Activated CD4-positive, alpha-beta T cell treated with anti-CD3 and anti-CD28 coated beads, Interleukin-2, amount 10 ng/mL, durations not matched to agents 7 days and 5 days (primary cell): Measurements from ENCODE around the gene ATF6B. TPM values are rescaled to one million over a fixed set of nuclear protein-coding genes. Genes with fewer than 3 reads are reported as not detected.
A peak's percentile ranks its signal among the peaks of the same experiment; 100 is the strongest.
"Not testable (repeated sequence)": the region's sequence is repeated elsewhere in the genome, so short reads cannot be mapped to it uniquely, and the experiment has no call there.

Experiments
- CTCF ChIA-PET: fragments of 350-600 bp; sonication (Branson Sonifier 250); formaldehyde crosslinking; loops from one replicate; lab custom pipeline; 2021; ENCODE audit warnings: antibody characterized with exemption; lab: Charles Lee
- POLR2A ChIA-PET: fragments of 350-600 bp; sonication (Branson Sonifier 250); formaldehyde crosslinking; loops from one replicate; lab custom pipeline; 2021; ENCODE audit warnings: antibody characterized with exemption; lab: Charles Lee
- DNase-seq: peaks from one replicate; pipeline ENCODE4 v3.0.0-alpha.2; 2020
- H3K27ac Mint-ChIP-seq: one replicate; pipeline ENCODE4 v1.8.0; 2021; ENCODE audit warnings: mild to moderate bottlenecking, moderate library complexity, mixed read lengths
- H3K27me3 Mint-ChIP-seq: one replicate; pipeline ENCODE4 v1.8.0; 2021; ENCODE audit warnings: mixed read lengths
- H3K36me3 Mint-ChIP-seq: one replicate; pipeline ENCODE4 v1.8.0; 2021; ENCODE audit warnings: low read depth, mixed read lengths
- H3K4me1 Mint-ChIP-seq: one replicate; pipeline ENCODE4 v1.8.0; 2021; ENCODE audit warnings: mixed read lengths
- H3K4me3 Mint-ChIP-seq: one replicate; pipeline ENCODE4 v1.8.0; 2021; ENCODE audit warnings: mild to moderate bottlenecking, moderate library complexity, mixed read lengths
- H3K9me3 Mint-ChIP-seq: one replicate; pipeline ENCODE4 v1.8.0; 2021; ENCODE audit warnings: mixed read lengths
- total RNA-seq, 2 experiments: library from RNA; stranded (reverse); gene quantifications; one replicate each; pipeline ENCODE4 v1.2.3, GENCODE V29; 2021

The ATF6B gene
- total RNA-seq, 2 experiments from 2014 or later = 141 to 142 TPM

DNA sequence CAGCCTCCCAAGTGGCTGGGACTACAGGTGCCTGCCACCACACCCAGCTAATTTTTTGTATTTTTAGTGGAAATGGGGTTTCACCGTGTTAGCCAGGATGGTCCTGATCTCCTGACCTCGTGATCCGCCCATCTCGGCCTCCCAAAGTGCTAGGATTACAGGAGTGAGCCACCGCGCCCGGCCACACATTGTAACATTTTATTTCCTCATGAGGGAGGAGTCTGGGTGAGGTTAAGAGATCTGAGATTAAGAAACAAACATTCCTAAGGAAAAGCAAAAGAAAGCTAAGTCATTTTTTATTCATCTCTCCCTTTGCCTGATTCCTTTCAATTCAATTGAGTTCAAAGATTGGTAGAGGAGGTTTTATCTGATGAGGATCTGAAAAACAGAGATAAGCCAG, 16.2 kb upstream of the ATF6B start:
- CTCF ChIA-PET = interaction anchor here (0.5 kb wide), 1 partner anchor 1516 kb away, joined by 3 read pairs; no protein-coding TSS in a partner anchor

DNA sequence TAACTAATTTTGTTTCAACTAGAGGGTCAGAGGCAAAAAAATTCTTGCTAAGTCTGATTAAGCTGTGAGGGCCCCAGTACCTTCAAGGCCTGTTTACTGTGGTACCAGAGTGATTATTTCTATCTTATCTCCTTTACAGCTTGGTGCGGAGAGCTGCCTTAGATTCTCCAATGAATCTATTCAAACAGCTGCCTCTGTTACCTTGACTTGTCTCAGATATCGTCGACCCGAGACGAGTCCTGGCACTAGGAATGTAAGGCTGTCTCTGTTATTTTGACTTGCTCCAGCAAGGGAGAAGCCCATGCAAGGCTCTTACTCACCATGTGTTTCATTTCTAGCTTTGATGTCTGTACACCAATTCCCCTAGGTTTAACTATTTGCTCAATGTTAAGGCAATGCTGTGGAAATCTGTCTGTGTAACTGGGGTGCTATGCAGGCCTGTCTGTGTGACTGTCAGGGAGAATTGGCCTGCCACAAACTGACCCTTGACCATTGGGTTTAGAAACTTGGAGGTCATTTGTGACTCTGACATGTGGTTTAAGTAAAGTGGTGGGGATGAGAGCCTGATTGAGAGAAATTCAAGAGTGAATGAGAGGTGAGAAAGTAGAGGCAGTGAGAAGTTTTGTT, 12.5 kb upstream of the ATF6B start:
- H3K36me3 Mint-ChIP-seq = no peaks in the 10 kb centered on the region
- CTCF ChIA-PET = interaction anchor here (1.3 kb wide), 1 partner anchor 14 kb away, joined by 4 read pairs; no protein-coding TSS in a partner anchor
- no peaks in the 10 kb centered on the region for H3K4me1 Mint-ChIP-seq
- peaks cover 9% of the 10 kb centered on the region for H3K27me3 Mint-ChIP-seq
- H3K9me3 Mint-ChIP-seq = no peaks in the 10 kb centered on the region
- no peak for DNase-seq
- POLR2A ChIA-PET = interaction anchor here (0.6 kb wide), 1 partner anchor 12 kb away, joined by 3 read pairs; the partner anchor contains the start of gene ATF6B
- no peak overlapping the region for H3K4me3 Mint-ChIP-seq
- no peak overlapping the region for H3K27ac Mint-ChIP-seq

More for the DNA sequence above, 16.2 kb upstream of the ATF6B start:
- Mint-ChIP-seq H3K27me3 (peaks cover 39% of the 10 kb centered on the region), H3K4me1 (peaks cover 14% of the 10 kb centered on the region)
- H3K27ac Mint-ChIP-seq, H3K4me3 Mint-ChIP-seq, H3K9me3 Mint-ChIP-seq, H3K36me3 Mint-ChIP-seq, POLR2A ChIA-PET, DNase-seq: not testable (repeated sequence)

DNA sequence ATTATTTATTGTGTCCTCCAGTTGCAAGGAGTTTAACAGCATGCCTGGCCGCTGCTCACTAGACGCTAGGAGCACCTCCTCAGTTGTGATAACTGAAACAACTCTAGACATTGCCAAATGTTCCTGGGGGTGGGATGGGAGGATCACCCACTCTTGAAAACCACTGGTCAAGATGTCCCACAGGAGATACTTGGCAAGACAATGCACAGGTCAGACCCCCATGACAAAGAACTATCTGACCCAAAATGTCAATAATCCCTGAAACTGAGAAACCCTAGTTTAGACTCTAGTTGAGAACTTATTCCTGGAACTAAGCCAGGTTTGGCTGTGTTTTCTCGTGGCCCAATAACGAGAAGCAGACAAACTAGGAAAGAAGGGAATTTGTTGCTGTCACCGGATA, 11.5 kb upstream of the ATF6B start:
- ChIA-PET POLR2A (no interaction called here), CTCF (interaction anchor here (1.5 kb wide), 1 partner anchor 12 kb away, joined by 4 read pairs; the partner anchor contains the start of gene ATF6B)
- Mint-ChIP-seq H3K36me3 (no peaks in the 10 kb centered on the region), H3K27ac (no peak overlapping the region), H3K27me3 (peaks cover 15% of the 10 kb centered on the region), H3K4me3 (no peak overlapping the region), H3K4me1 (no peaks in the 10 kb centered on the region), H3K9me3 (no peaks in the 10 kb centered on the region)
- DNase-seq = no peak

DNA sequence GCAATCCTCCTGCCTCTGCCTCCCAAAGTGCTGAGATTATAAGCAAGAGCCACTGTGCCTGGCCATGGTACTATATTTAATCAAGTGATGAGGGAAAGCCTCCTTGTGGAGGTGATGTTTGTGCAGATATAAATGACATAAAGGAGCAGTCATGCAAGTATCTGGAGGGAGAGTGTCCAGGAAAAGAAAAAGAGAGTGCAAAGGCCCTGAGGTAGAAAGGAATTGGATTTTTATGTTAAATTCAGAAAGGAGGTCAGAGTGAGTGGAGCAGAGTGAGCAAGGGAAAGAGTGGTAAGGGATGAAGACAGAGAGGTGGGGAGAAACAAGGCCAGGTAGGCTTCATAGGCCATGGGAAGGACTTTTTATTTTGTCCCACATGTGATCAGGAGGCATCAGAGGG, 9.4 kb upstream of the ATF6B start:
- ChIA-PET CTCF (no interaction called here), POLR2A (no interaction called here)
- H3K4me1 Mint-ChIP-seq = no peaks in the 10 kb centered on the region
- no peaks in the 10 kb centered on the region for H3K9me3 Mint-ChIP-seq
- H3K36me3 Mint-ChIP-seq = no peaks in the 10 kb centered on the region
- H3K27me3 Mint-ChIP-seq = peaks cover 20% of the 10 kb centered on the region
- no peak for DNase-seq
- no peak overlapping the region for H3K4me3 Mint-ChIP-seq
- no peak overlapping the region for H3K27ac Mint-ChIP-seq

DNA sequence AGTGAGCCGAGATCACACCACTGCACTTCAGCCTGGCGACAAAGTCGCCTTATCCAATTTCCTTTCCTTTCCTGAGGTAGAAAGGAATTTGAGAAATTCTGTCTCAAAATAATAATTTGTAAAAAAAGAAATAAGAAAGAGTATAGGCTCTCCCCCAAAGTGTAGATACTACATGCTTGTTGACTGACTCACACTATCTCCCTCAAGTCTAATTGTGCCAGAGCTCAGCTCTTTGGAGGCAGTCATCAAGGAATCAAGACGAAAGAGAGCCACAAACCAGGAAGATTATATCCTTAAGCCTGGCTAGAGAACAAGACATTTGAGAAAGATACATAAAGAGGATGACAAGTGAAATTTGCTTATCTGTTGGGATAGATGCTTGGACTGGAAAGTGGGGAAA, 5.7 kb upstream of the ATF6B start:
- H3K27ac Mint-ChIP-seq = no peak overlapping the region
- no peaks in the 10 kb centered on the region for H3K9me3 Mint-ChIP-seq
- peaks cover 16% of the 10 kb centered on the region for H3K27me3 Mint-ChIP-seq
- DNase-seq = no peak
- ChIA-PET POLR2A (no interaction called here), CTCF (interaction anchor here (0.6 kb wide), 1 partner anchor 12 kb away, joined by 3 read pairs; no protein-coding TSS in a partner anchor)
- H3K4me3 Mint-ChIP-seq = no peak overlapping the region
- H3K4me1 Mint-ChIP-seq = peaks cover 18% of the 10 kb centered on the region
- H3K36me3 Mint-ChIP-seq = peaks cover 3% of the 10 kb centered on the region

DNA sequence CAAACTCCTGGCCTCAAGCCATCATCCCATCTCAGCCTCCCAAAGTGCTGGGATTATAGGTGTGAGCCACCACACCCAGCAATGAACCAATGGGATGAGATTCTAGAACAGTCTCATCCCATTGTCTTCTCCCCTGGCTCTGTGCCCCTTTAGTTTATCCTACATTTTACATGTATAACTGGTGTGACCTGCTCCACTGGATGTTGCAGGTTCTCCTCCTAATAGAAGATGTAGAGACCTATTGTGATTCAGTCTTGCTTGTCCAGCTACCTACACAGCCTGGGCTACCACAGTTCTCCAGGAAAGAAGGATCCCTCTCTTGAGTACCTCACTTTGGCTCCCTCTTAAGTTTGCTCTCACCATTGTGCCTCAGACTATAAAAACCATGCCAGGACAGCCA, 4.1 kb upstream of the ATF6B start:
- DNase-seq = no peak
- no peaks in the 10 kb centered on the region for H3K9me3 Mint-ChIP-seq
- CTCF ChIA-PET = interaction anchor here (0.5 kb wide), 1 partner anchor 1416 kb away, joined by 3 read pairs; no protein-coding TSS in a partner anchor
- H3K4me1 Mint-ChIP-seq = peaks cover 30% of the 10 kb centered on the region
- H3K27ac Mint-ChIP-seq = no peak overlapping the region
- peaks cover 9% of the 10 kb centered on the region for H3K36me3 Mint-ChIP-seq
- no peak overlapping the region for H3K4me3 Mint-ChIP-seq
- POLR2A ChIA-PET = no interaction called here
- H3K27me3 Mint-ChIP-seq = peaks cover 16% of the 10 kb centered on the region

DNA sequence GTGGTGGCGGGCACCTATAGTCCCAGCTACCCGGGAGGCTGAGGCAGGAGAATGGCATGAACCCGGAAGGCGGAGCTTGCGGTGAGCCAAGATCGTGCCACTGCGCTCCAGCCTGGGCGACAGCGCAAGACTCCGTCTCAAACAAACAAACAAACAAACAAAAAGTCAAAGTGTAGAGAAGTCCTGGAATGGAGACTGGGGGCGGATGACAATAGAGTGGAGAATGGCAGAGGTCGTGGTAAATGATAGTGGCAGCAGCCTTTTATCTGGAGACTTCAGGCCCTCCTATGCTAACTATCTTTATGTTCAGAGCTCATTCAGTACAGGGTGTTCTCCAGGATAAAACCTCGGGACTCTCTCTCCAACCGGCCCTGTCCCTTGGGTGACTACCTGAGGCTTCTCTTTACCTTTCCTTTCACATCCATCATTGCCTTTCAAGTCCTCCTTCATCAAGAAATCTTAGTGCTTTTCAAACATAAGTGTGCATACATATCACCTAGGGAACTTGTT, 3.4 kb upstream of the ATF6B start:
- peaks cover 16% of the 10 kb centered on the region for H3K27me3 Mint-ChIP-seq
- no peak overlapping the region for H3K27ac Mint-ChIP-seq
- peaks cover 14% of the 10 kb centered on the region for H3K36me3 Mint-ChIP-seq
- CTCF ChIA-PET = interaction anchor here (2.0 kb wide), 1 partner anchor 18 kb away, joined by 5 read pairs; no protein-coding TSS in a partner anchor
- POLR2A ChIA-PET = no interaction called here
- H3K9me3 Mint-ChIP-seq = no peaks in the 10 kb centered on the region
- peaks cover 37% of the 10 kb centered on the region for H3K4me1 Mint-ChIP-seq
- no peak for DNase-seq
- peak overlapping the region; percentile 40 for H3K4me3 Mint-ChIP-seq

DNA sequence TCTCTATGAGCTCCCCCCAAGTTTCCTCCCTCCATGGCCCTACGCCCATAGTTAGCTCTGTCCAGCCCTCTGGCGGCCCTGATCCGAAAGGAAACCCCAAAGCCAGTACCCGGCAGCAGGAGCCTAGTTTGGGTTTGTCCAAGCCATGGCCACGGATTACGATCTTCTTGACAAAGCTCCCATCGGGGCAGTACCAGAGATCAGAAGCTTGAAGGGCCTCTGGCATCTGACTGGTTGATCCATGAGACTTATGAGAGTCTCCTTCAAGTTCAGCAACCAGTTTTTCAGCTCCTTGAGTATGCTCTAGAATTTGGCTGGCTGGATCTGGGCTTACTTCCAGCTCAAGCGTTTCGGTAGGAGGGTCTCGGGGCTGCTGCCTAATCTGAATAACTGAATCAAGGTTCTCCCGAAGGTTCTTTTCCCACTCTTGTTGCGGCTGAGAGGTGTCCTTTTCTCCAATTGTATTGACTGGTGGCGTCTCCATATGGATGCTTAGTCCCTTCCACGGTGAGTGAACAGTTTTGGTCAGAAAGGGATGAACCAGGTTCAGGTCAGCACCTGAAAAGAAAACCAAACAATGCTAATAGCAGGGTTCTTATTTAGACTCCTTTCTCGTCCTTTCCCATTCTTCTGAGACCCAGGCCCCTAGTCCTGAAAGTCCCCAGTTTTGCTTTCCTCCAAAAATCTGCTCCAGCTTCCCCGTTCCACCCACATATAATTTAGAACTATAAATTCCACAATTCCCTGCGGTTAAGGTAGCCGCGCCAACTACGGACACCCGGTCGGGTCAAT, 1.4 kb upstream of the ATF6B start:
- peaks cover 25% of the 10 kb centered on the region for H3K36me3 Mint-ChIP-seq

DNA sequence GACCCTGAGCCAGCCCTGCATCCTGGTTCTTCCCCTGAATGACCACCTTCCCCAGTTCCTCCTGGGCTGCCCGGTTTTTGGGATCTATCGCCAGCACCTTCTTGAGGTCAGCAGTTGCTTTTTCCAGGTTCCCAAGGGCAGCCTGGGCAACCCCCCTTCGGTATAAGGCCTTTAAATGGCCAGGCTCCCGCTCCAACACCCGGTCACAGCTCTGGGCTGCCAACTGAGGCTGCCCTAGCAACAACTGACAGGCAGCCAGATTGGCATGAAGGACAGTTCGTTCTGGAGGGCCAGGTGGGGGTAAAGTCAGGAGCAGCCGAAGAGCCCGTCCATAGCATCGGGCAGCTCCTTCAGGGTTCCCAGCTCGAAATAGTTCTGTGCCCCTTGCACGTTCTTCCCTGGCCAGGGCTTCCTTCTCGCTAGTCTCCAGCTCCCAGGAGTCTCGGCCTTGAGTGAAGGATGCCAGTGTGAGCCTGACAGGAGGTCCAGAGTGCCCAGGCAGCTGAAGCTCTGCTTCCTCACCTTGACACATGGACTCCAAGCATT, 778 bp upstream of the ATF6B start:
- Mint-ChIP-seq H3K9me3 (no peaks in the 10 kb centered on the region), H3K4me3 (peak overlapping the region; percentile 100), H3K4me1 (peaks cover 51% of the 10 kb centered on the region), H3K27me3 (peaks cover under 1% of the 10 kb centered on the region), H3K36me3 (peaks cover 31% of the 10 kb centered on the region), H3K27ac (peak overlapping the region; percentile 98)
- ChIA-PET CTCF (interaction anchor here (0.5 to 2.6 kb wide), 6 partner anchors 10 to 67 kb away, joined by 3 to 20 read pairs (median 3); no protein-coding TSS in a partner anchor), POLR2A (interaction anchor here (0.8 kb wide), 1 partner anchor 64 kb away, joined by 3 read pairs; no protein-coding TSS in a partner anchor)
- DNase-seq = no peak

More for the DNA sequence above, 1.4 kb upstream of the ATF6B start:
- Mint-ChIP-seq H3K27ac (peak overlapping the region; percentile 98), H3K4me1 (peaks cover 46% of the 10 kb centered on the region), H3K9me3 (no peaks in the 10 kb centered on the region), H3K27me3 (peaks cover 5% of the 10 kb centered on the region), H3K4me3 (peak overlapping the region; percentile 98)
- CTCF ChIA-PET = interaction anchor here (0.5 to 2.6 kb wide), 10 partner anchors 9 to 90 kb away, joined by 3 to 20 read pairs (median 3); partner anchors contain the start of gene PBX2
- POLR2A ChIA-PET = interaction anchor here (0.6 to 0.8 kb wide), 2 partner anchors 64 to 212 kb away, joined by 3 read pairs; no protein-coding TSS in a partner anchor
- DNase-seq = no peak

DNA sequence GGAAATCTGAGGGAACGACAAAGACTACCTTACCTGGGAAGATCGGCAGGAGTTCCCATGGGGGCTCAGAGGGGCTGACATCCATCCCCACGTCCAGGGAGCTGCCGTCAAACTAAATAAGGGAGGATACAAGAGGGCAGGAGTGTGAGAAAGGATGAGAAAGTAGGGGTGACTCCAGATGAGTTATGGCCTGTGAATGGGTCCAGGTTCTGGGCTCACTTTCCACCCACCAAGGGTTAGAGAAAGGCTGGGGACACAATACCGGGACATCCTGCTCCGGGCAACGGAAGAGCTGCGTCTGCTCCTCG, 683 bp downstream of the ATF6B start:
- no peak for DNase-seq
- H3K27ac Mint-ChIP-seq = peak overlapping the region; percentile 98
- H3K36me3 Mint-ChIP-seq = peaks cover 40% of the 10 kb centered on the region
- H3K4me1 Mint-ChIP-seq = peaks cover 51% of the 10 kb centered on the region
- peak overlapping the region; percentile 100 for H3K4me3 Mint-ChIP-seq
- POLR2A ChIA-PET = interaction anchor here (0.8 kb wide), 1 partner anchor 69 kb away, joined by 4 read pairs; no protein-coding TSS in a partner anchor
- no peaks in the 10 kb centered on the region for H3K27me3 Mint-ChIP-seq
- no peaks in the 10 kb centered on the region for H3K9me3 Mint-ChIP-seq
- CTCF ChIA-PET = interaction anchor here (1.0 to 2.6 kb wide), 5 partner anchors 9 to 68 kb away, joined by 3 to 20 read pairs (median 5); no protein-coding TSS in a partner anchor

DNA sequence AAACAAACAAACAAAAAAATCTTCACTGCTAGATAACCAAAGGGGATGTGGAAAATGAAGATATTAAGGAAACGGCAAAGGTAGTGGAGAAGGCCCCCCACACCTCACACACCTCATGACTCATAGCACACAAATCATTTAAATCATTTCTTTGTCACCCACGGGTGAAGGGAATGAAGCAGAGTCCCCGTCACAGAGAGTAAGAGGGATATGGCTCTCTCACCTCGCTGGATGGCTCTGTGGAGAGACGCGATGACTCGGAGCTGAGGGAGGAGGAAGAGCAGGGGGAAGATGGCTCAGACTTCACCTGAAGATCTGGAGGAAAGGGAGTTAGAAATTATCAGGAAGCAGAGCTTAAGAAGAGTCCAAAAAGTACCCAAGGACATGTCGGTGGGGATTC, 1.2 kb downstream of the ATF6B start:
- H3K27ac Mint-ChIP-seq = peak overlapping the region; percentile 98
- peak overlapping the region; percentile 100 for H3K4me3 Mint-ChIP-seq
- H3K4me1 Mint-ChIP-seq = peaks cover 51% of the 10 kb centered on the region
- H3K27me3 Mint-ChIP-seq = no peaks in the 10 kb centered on the region
- no peak for DNase-seq
- H3K36me3 Mint-ChIP-seq = peaks cover 43% of the 10 kb centered on the region
- ChIA-PET CTCF (interaction anchor here (1.1 to 2.6 kb wide), 3 partner anchors 8 to 23 kb away, joined by 3 to 20 read pairs (median 7); no protein-coding TSS in a partner anchor), POLR2A (no interaction called here)
- no peaks in the 10 kb centered on the region for H3K9me3 Mint-ChIP-seq

DNA sequence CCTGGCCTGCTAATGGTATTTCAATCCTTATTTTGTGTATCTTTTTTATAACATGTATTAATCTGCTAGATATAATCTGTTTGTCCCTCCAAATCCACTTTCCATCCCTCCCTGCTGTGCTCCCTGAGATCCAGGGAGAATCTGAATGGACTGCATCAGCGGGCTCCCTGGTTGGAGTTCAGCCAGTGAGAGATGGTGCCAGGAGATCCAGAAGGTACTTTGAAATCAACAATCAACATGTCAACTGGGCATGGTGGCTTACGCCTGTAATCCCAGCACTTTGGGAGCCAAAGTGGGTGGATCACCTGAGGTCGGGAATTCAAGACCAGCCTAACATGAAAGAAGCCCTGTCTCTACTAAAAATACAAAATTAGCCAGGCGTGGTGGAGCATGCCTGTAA, 4.4 kb downstream of the ATF6B start:
- no peaks in the 10 kb centered on the region for H3K9me3 Mint-ChIP-seq
- CTCF ChIA-PET = no interaction called here
- peaks cover 43% of the 10 kb centered on the region for H3K4me1 Mint-ChIP-seq

More for the DNA sequence above, 4.4 kb downstream of the ATF6B start:
- Mint-ChIP-seq H3K27me3 (no peaks in the 10 kb centered on the region), H3K27ac (no peak overlapping the region), H3K36me3 (peaks cover 64% of the 10 kb centered on the region), H3K4me3 (no peak overlapping the region)
- POLR2A ChIA-PET = no interaction called here
- no peak for DNase-seq
